ENCODE results near the gene SKOR1. TPM values are rescaled to one million over a fixed set of nuclear protein-coding genes. Genes with fewer than 3 reads are reported as not detected.

SKOR1 gene
- total RNA-seq, 1 donor from 2014 or later, result 0.22 TPM

GRCh38 chr15:67818464-67818863 is 6.8 kb upstream of the SKOR1 start:
- intact Hi-C loops (cut with micrococcal nuclease), result no loop called here

DNA sequence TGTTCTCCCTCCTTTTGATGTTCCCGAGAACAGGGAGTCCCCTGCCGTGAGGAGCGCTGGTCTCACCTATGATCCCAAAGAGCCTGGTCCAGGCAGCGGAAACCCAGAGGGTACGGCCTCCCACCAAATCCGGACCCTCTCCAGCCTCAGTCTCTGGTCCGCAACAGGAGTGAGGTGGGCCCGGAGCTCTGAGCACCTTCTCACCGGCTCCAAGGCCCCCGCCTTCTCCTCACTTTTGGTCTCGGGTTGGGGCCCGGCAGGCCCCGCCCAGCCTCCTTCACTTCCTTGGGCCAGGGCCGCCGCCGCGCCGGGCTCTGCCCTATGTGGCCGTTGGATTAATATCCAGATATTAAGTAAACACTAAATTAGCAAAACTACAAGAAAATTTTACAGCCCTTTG is 5.7 kb upstream of the SKOR1 start:
- intact Hi-C loops (cut with micrococcal nuclease), result loop anchor here (10.0 kb wide), 1 partner anchor 165 kb away; no protein-coding TSS in a partner anchor

GRCh38 chr15:67820122-67820991 is 5.0 kb upstream of the SKOR1 start:
- intact Hi-C loops (cut with micrococcal nuclease), result loop anchor here (10.0 kb wide), 1 partner anchor 166 kb away; no protein-coding TSS in a partner anchor

DNA sequence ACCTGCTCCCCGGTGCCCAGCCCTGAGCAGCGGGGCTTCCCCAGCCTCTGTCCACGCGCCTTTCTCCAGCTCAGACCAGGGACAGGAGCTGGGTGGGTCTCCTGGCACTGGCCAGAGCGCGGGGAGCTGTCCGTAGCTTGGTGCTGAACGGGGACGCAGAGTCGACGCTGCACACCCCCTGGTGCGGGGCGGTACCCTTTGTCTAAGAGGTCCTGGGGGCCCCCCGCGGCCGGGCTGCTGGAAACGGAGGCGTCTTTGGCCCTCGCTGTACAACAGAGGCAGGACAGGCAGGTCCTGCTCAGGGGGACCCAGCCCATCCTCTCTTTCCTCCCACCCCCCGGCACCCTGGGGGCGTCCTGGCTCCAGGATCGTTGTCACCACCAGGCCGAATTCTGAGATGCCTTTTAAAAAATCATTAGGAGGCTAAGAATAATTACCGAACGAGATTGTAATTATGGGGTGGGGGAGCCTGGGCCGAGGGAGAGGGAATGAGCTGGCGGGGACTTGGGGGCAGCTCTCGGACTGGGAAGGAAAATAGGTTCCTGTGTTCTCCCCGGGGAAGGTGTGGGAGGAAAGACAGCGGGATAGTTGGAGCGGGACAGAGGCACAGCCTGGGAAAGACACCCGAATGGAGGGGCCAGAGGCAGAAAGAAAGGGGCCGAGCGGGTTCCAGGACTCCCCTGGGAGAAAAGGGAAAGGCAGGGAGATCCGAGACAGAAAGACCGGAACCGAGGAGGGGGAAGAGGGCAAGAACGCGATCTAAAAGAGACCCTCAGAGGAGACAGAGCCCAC is 4.1 kb upstream of the SKOR1 start:
- intact Hi-C loops (cut with micrococcal nuclease), result loop anchor here (10.0 kb wide), 1 partner anchor 166 kb away; no protein-coding TSS in a partner anchor

DNA sequence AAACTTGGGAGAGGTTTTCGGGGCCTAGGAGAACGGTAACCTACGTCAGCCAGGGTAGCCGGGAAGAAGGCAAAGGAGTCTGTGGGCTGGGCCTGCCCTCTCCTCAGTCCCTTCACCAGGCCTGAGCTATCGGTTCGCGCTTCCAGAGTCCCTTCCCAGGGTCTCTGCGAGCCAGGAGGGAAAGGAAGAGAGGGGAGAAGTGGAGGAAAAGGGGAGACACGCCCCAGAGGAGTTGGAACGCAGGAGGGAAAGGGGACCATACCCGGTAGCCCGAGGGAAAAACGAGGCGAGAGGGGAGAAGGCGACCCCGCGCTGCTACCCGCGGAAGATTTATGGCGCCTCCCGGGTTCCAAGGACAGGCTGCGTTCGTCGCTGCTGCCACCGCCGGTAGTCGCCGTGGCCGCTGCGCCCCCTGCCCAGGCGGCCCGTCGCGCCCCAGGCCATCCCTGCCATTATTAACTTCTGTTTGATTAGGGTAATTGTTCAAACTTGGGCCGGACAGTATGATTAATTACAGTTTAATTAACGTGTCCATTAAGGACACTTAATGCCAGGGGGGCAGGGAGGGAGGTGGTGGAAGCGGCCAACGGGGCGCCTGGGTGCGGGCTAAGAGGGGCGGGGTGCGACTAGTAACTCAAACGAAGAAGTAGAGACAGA is 3.4 kb upstream of the SKOR1 start:
- intact Hi-C loops (cut with micrococcal nuclease), result loop anchor here (10.0 kb wide), 1 partner anchor 167 kb away; no protein-coding TSS in a partner anchor

GRCh38 chr15:67822537-67823313 is 2.6 kb upstream of the SKOR1 start:
- intact Hi-C loops (cut with micrococcal nuclease), result loop anchor here (10.0 kb wide), 1 partner anchor 168 kb away; no protein-coding TSS in a partner anchor

- intact Hi-C loops (cut with micrococcal nuclease), result loop anchor here (10.0 kb wide), 1 partner anchor 169 kb away; no protein-coding TSS in a partner anchor
Measured at GRCh38 chr15:67823314-67824196, 1.8 kb upstream of the SKOR1 start.

GRCh38 chr15:67824197-67824968 is 926 bp upstream of the SKOR1 start:
- intact Hi-C loops (cut with micrococcal nuclease), result loop anchor here (10.0 kb wide), 1 partner anchor 170 kb away; no protein-coding TSS in a partner anchor

GRCh38 chr15:67825881-67826716 is 790 bp downstream of the SKOR1 start:
- intact Hi-C loops (cut with micrococcal nuclease), result loop anchor here (10.0 kb wide), 1 partner anchor 171 kb away; no protein-coding TSS in a partner anchor

DNA sequence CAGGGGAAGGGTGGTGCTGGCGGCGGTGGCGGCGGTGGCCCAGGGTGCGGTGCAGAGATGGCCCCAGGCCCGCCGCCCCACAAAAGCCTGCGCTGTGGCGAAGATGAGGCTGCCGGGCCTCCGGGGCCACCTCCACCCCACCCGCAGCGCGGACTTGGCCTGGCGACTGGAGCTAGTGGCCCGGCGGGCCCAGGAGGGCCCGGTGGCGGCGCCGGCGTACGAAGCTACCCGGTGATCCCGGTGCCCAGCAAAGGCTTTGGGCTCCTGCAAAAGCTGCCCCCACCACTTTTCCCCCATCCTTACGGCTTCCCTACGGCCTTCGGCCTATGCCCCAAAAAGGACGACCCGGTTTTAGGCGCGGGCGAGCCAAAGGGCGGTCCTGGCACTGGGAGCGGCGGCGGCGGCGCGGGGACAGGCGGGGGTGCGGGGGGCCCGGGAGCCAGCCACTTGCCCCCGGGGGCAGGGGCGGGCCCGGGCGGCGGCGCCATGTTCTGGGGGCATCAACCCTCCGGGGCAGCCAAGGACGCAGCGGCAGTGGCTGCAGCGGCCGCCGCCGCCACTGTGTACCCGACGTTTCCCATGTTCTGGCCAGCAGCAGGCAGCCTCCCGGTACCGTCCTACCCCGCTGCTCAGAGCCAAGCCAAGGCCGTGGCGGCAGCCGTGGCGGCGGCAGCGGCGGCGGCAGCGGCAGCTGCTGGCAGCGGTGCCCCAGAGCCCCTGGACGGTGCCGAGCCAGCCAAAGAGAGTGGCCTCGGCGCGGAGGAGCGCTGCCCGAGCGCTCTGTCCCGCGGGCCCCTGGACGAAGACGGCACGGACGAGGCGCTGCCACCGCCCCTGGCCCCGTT is 1.6 kb downstream of the SKOR1 start:
- intact Hi-C loops (cut with micrococcal nuclease), result loop anchor here (10.0 kb wide), 1 partner anchor 172 kb away; no protein-coding TSS in a partner anchor

GRCh38 chr15:67827562-67828277 is 2.4 kb downstream of the SKOR1 start:
- intact Hi-C loops (cut with micrococcal nuclease), result loop anchor here (10.0 kb wide), 1 partner anchor 173 kb away; no protein-coding TSS in a partner anchor

DNA sequence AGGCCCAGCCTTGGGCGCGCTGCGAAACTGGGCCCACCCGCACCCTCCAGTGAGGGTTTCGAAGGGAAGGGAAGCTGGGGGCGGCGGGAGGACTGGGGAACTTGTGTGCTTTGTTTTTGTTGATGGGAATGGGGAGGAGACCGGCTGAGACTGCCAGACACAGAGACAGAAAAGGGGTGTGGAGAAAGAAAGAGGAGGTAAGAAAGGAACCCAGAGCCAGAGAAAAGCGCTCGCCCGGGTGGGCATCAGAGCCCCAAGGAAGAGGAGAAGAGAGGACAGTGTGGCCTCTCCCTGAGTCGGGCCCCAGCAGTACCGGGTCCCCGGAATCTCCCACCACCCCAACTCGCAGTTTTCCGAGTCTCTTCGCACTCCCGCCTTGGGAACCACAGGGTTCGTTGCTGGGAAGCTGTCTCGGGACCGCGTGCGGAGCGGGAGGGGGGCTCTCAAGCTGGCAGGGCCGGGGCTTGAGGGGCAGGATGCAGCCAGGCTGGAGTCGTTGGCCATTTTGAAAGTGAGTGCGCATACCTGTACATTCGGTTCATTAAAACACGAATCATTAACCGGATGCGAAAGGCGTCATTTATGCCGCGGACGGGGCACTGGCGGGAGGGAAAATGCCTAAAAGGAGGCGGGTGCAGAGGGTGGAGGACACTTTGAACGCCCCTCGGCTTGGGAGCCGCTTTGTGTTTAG is 3.1 kb downstream of the SKOR1 start:
- intact Hi-C loops (cut with micrococcal nuclease), result loop anchor here (10.0 kb wide), 1 partner anchor 174 kb away; no protein-coding TSS in a partner anchor

DNA sequence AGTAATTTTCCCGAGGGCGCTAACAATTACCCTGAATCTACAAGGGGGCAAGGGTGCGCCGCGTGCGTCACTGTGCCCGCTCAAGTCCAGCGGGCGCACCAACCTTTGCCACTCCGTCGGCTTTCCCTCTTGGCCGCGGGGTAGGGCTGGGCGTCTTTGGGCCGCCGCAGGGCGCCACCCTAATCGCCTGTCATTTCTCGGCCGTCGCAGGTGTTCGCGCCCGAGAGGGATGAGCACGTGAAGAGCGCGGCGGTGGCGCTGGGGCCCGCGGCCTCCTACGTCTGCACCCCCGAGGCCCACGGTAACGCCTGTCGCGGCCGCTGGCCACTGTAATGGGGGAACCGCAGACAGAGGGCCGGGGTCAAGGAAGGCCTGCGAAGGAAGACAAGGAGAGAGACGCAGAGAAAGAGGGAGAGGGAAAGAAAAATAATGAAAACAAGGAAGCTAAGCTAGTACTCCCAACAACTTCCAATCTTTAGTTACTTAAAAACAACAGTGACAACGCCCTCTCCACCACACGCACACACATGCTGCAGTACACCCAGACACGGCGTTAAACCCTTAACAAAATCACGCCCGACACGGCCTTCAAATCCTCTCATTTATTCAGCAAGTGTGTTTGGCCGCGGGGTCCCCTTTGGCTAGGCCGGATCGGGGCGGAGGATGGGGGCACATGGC is 3.8 kb downstream of the SKOR1 start:
- intact Hi-C loops (cut with micrococcal nuclease), result loop anchor here (10.0 kb wide), 1 partner anchor 174 kb away; no protein-coding TSS in a partner anchor

DNA sequence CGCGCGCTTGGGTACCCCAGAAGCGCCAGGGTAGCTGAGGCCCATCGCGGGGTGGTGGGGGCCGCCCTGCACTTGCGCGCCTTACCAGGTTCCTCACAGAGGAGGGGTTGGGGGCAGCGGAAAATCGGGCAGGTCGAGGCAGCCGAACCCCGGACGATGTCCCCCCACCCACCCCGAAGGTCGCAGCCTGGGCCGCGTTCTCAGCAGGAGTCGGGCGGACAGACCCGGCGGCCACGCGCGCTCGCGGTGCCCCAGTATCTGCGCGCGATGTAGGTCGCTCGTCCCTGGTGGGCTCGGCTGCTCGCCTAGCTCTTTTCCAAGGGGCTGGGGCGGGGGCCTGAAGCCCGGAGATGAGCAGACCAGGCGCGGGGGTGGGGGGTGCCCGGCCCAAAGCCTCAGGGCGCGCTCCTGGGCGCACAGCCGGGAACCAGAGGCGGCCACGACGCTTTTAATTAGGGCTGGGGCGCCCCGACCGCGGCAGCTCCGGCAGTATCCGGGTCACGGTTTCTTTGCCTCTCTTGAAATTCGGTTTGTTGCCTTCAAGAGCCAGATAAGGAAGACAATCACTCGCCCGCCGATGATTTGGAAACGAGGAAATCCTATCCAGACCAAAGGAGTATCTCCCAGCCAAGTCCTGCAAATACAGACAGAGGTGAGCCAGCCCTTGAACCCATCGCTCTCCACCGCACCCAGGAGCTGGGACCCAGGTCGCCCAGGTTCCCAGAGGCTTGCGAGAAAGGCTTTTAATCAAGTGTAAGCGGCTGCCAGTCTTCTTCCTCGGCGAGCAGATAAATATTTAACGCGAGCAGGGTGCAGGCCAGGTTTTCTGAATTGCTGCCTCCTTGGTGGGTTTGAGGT is 4.6 kb downstream of the SKOR1 start:
- intact Hi-C loops (cut with micrococcal nuclease), result loop anchor here (10.0 kb wide), 3 partner anchors 175 to 1335 kb away; partner anchors contain the start of genes GLCE and SMAD3

Measured in T-helper 1 cell treated with Interleukin-12 subunit alpha and Interleukin-12 subunit beta and Interleukin-4 antibody, amounts not matched to agents 30 ng/mL and 1 ng/mL, for 36 hours (primary cell).